ENCODE results near the gene KRT13. TPM values are rescaled to one million over a fixed set of nuclear protein-coding genes. Genes with fewer than 3 reads are reported as not detected.

KRT13 gene
- total RNA-seq, 1 experiment from 2014 or later, result 45.7 TPM

DNA sequence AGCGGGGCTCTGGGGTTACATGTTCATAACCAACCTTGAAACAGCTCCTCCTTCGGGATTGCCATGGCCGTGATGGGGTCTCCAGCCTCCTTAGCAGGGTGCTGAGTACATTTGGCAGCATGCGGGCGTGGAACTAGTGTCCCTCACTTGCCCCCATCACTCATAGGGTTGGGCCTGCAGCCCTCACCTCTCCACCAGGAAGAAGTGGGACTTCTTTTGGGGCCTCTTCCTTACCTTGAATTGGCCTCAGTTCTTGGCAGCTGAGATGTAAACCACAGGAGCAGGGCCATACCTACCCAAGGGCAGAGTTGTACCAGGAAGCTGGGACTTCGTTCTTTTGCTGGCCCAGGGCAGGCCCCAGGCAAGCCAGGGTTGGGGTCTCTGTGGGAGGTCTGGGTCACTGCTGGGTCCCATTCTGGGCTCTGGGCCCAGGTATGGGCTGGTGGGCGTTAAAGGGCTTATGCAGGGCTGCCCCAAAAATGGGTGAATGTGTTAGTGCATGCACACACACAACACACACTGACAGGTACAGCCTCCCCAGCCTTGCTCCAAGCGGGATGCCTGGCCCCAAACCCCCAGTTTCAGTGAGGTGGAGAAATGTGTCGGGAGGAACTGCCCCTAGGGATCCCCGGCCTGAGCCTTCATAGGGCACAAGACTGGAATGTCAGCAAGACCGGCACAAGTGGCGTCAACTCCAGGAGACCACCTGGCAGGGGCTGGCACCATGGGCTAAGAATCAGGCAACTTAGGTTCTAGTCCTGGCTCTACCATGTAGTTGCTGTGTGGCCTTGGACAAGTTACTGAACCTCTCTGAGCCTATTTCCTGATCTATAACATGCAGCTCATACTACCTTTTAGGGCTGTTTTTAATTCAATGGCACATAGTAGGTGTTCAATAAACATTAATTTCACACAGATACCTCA, 17.2 kb upstream of the KRT13 start:
- peak; percentile 93 for DNase-seq
- peaks cover 98% of the 10 kb centered on the region for H3K36me3 Mint-ChIP-seq (ENCODE audit: insufficient read depth, unreplicated experiment)
- BruUV-seq (replicated peaks), result TSS peak; percentile 2

DNA sequence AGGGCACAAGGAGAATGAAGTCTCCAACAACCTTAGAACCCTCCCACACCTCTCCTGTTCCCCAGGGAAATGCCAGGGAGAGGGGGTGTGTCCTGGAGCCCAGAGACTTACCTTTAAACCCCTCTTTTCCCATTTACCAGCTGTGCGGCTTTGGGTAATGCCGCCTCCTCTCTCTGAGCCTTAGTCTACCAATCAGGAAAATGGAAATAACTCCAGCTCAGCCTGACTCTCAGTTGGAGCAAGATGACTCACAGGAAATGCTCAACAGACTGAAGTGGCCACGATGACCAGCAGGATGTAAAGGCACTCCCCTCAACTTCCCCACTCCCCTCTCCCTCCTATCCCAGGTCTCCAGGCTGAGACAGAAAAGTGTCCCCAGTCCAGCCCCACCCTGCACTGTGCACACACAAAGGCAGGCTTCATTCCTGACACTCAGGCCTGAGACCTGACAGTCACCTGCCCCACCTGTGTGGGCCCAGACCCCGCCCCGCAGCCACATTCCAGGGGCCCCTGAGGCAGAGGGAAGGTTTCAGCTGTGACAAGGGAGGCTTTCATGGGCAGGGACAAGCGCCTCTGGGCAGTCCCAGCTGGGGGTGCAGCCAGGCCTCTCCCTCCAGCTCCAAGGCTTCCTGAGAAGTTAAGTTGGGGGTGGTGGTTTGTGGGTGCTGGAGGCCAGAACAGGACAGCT, 16.3 kb upstream of the KRT13 start:
- BruUV-seq (replicated peaks), result no TSS peak
- peak; percentile 100 for DNase-seq
- peaks cover 97% of the 10 kb centered on the region for H3K36me3 Mint-ChIP-seq (ENCODE audit: insufficient read depth, unreplicated experiment)
- TF ChIP-seq, protein P1, sequence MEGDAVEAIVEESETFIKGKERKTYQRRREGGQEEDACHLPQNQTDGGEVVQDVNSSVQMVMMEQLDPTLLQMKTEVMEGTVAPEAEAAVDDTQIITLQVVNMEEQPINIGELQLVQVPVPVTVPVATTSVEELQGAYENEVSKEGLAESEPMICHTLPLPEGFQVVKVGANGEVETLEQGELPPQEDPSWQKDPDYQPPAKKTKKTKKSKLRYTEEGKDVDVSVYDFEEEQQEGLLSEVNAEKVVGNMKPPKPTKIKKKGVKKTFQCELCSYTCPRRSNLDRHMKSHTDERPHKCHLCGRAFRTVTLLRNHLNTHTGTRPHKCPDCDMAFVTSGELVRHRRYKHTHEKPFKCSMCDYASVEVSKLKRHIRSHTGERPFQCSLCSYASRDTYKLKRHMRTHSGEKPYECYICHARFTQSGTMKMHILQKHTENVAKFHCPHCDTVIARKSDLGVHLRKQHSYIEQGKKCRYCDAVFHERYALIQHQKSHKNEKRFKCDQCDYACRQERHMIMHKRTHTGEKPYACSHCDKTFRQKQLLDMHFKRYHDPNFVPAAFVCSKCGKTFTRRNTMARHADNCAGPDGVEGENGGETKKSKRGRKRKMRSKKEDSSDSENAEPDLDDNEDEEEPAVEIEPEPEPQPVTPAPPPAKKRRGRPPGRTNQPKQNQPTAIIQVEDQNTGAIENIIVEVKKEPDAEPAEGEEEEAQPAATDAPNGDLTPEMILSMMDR (IDR thresholded peaks at IDR 0.05; ENCODE audit: unreplicated experiment), result peak; percentile 11
- H3K27me3 Mint-ChIP-seq (ENCODE audit: unreplicated experiment), result no peaks in the 10 kb centered on the region
- CTCF ChIA-PET, result interaction anchor here (0.6 to 19.2 kb wide), 28 partner anchors 8 to 963 kb away, joined by 3 to 471 read pairs (median 4); no protein-coding TSS in a partner anchor
- intact Hi-C loops (cut with micrococcal nuclease; ENCODE audit: unreplicated experiment), result loop anchor here (5.0 to 10.0 kb wide), 2 partner anchors 587 to 664 kb away; partner anchors contain the start of gene KRT23
- H3K4me1 Mint-ChIP-seq (ENCODE audit: low read depth, unreplicated experiment), result peaks cover 73% of the 10 kb centered on the region
- H3K9me3 Mint-ChIP-seq (ENCODE audit: low read depth, unreplicated experiment), result no peaks in the 10 kb centered on the region
- H3K4me3 Mint-ChIP-seq (ENCODE audit: low read depth, unreplicated experiment), result peak overlapping the region; percentile 95
- peak overlapping the region; percentile 99 for H3K27ac Mint-ChIP-seq (ENCODE audit: unreplicated experiment)

More for the DNA sequence above, 17.2 kb upstream of the KRT13 start:
- Mint-ChIP-seq H3K27me3 (ENCODE audit: unreplicated experiment) (no peaks in the 10 kb centered on the region), H3K9me3 (ENCODE audit: low read depth, unreplicated experiment) (no peaks in the 10 kb centered on the region), H3K4me1 (ENCODE audit: low read depth, unreplicated experiment) (peaks cover 73% of the 10 kb centered on the region), H3K27ac (ENCODE audit: unreplicated experiment) (peak overlapping the region; percentile 99), H3K4me3 (ENCODE audit: low read depth, unreplicated experiment) (peak overlapping the region; percentile 95)
- intact Hi-C loops (cut with micrococcal nuclease; ENCODE audit: unreplicated experiment), result loop anchor here (5.0 to 10.0 kb wide), 2 partner anchors 588 to 665 kb away; partner anchors contain the start of gene KRT23
- TF ChIP-seq, protein P1 (IDR thresholded peaks at IDR 0.05; ENCODE audit: unreplicated experiment), result no peak
- CTCF ChIA-PET, result interaction anchor here (0.7 to 19.2 kb wide), 22 partner anchors 8 to 964 kb away, joined by 3 to 471 read pairs (median 4); no protein-coding TSS in a partner anchor

DNA sequence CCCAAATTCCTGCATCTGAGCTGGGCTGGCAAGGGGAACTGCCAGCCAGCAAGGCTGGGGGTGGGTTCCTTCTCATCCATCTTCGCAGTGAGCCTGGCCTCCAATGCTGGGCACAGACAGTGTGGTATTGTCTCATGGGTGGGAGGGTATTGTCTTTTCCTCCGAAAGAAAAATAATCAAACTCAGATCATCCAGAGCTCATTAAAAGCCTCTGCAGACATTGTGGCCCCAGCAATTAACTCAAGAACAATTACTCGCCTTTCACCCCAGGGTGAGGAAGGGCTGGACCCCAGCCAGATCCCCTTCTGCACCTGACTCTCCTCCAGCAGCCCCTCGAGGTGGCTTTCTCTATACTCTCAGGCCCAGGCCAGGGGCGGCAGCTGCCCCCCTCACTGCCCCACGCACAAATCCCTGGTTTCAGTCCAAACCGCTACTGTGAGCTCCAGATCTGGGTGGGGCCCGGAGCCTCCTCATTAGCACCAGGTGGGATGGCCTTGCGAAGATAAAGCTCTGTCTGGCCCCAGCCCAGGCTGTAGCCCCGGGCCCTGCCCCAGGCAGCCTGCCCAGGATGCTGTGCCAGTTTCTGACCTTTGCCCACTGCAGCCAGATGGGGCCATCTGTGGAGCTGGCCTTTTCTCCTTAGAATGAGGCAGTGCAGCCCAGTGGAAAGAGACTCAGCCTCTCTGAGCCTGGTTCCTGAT, 15.6 kb upstream of the KRT13 start:
- Mint-ChIP-seq H3K9me3 (ENCODE audit: low read depth, unreplicated experiment) (no peaks in the 10 kb centered on the region), H3K36me3 (ENCODE audit: insufficient read depth, unreplicated experiment) (peaks cover 97% of the 10 kb centered on the region), H3K4me1 (ENCODE audit: low read depth, unreplicated experiment) (peaks cover 73% of the 10 kb centered on the region), H3K27ac (ENCODE audit: unreplicated experiment) (peak overlapping the region; percentile 99), H3K4me3 (ENCODE audit: low read depth, unreplicated experiment) (peak overlapping the region; percentile 95), H3K27me3 (ENCODE audit: unreplicated experiment) (no peaks in the 10 kb centered on the region)
- BruUV-seq (replicated peaks), result no TSS peak
- DNase-seq, result peak; percentile 70
- intact Hi-C loops (cut with micrococcal nuclease; ENCODE audit: unreplicated experiment), result loop anchor here (5.0 to 10.0 kb wide), 2 partner anchors 586 to 664 kb away; partner anchors contain the start of gene KRT23
- TF ChIP-seq, protein P1 (IDR thresholded peaks at IDR 0.05; ENCODE audit: unreplicated experiment), result no peak
- CTCF ChIA-PET, result interaction anchor here (0.6 to 19.2 kb wide), 21 partner anchors 9 to 702 kb away, joined by 3 to 471 read pairs (median 5); no protein-coding TSS in a partner anchor
